HK-2 (cell line): ENCODE results near the gene LOXL1.

Experiments used
- DNase-seq: peaks from one replicate; pipeline ENCODE4 v3.0.0-alpha.2; 2018; ENCODE audit not compliant: unreplicated experiment

LOXL1 gene

GRCh38 chr15:73921254-73921925 is 4.9 kb upstream of the LOXL1 start:
- no peak for DNase-seq

GRCh38 chr15:73922186-73923151 is 3.8 kb upstream of the LOXL1 start:
- DNase-seq = no peak

- no peak for DNase-seq
These were observed 3.1 kb upstream of the LOXL1 start for GRCh38 chr15:73923156-73923487.

GRCh38 chr15:73923488-73924164 is 2.6 kb upstream of the LOXL1 start:
- no peak for DNase-seq

- peak; percentile 25 for DNase-seq
These were observed 1.9 kb upstream of the LOXL1 start for GRCh38 chr15:73924171-73924921.

- no peak for DNase-seq
These were observed 429 bp upstream of the LOXL1 start for GRCh38 chr15:73925848-73926218.

- DNase-seq = peak; percentile 57
These were observed 777 bp downstream of the LOXL1 start for GRCh38 chr15:73927003-73927475.

GRCh38 chr15:73927476-73928240 is 1.4 kb downstream of the LOXL1 start:
- peak; percentile 66 for DNase-seq

- no peak for DNase-seq
These were observed 1.9 kb downstream of the LOXL1 start for GRCh38 chr15:73928241-73928579.

- DNase-seq = no peak
These were observed 2.8 kb downstream of the LOXL1 start for GRCh38 chr15:73928971-73929627.

GRCh38 chr15:73930371-73930770 is 4.1 kb downstream of the LOXL1 start:
- DNase-seq = no peak

GRCh38 chr15:73930790-73931281 is 4.6 kb downstream of the LOXL1 start:
- no peak for DNase-seq

- DNase-seq = no peak
These were observed 5.2 kb downstream of the LOXL1 start for GRCh38 chr15:73931441-73931840.

- DNase-seq = no peak
These were observed 6.3 kb downstream of the LOXL1 start for GRCh38 chr15:73932381-73933191.

GRCh38 chr15:73934281-73934680 is 8.0 kb downstream of the LOXL1 start:
- DNase-seq = no peak

GRCh38 chr15:73935547-73935946 is 9.3 kb downstream of the LOXL1 start:
- DNase-seq = no peak

GRCh38 chr15:73936181-73936580 is 9.9 kb downstream of the LOXL1 start:
- peak; percentile 22 for DNase-seq

- no peak for DNase-seq
These were observed 10.5 kb downstream of the LOXL1 start for GRCh38 chr15:73936588-73937290.

GRCh38 chr15:73937296-73937695 is 11.0 kb downstream of the LOXL1 start:
- DNase-seq = no peak
